Stimulated activated CD8-positive, alpha-beta memory T cell treated with anti-CD3 and anti-CD28 coated beads, Interleukin-15, amount 100 ng/mL, for 48 hours (primary cell): ENCODE measurements around the gene MYO9B.

Experiments used
- DNase-seq, 2 donors: peaks; one replicate each; pipeline ENCODE4 v3.0.0-alpha.2; 2020; ENCODE audit warnings: low read depth in 2 of 2

The MYO9B gene

DNA sequence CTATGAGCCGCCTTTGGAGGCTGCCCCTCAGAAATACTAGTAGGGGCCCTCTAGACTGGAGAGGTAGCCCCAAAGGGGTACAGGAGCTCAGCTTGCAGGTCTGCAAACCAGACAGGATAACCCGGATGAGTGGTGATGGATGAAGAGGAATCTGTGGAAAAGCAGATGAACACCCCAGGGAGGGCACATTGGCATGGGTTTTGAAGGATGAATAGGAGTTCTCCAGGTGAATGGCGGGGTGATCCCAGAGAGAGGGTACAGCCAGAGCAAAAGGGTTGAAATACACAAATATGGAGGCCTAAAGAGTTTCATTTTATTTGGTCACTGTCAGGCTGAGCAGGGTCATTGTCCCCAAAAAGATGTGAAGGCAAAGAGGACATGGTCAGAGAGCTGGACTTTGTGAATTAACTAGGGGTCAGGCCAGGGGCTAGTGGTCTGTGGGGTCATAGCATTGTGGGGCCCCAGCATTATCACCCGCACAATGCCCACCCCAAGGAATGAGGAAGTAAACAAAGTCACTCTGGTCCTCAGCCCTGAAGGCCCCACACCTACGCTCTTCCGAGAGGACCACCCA, 165.3 kb downstream of the MYO9B start:
- DNase-seq: no peak

DNA sequence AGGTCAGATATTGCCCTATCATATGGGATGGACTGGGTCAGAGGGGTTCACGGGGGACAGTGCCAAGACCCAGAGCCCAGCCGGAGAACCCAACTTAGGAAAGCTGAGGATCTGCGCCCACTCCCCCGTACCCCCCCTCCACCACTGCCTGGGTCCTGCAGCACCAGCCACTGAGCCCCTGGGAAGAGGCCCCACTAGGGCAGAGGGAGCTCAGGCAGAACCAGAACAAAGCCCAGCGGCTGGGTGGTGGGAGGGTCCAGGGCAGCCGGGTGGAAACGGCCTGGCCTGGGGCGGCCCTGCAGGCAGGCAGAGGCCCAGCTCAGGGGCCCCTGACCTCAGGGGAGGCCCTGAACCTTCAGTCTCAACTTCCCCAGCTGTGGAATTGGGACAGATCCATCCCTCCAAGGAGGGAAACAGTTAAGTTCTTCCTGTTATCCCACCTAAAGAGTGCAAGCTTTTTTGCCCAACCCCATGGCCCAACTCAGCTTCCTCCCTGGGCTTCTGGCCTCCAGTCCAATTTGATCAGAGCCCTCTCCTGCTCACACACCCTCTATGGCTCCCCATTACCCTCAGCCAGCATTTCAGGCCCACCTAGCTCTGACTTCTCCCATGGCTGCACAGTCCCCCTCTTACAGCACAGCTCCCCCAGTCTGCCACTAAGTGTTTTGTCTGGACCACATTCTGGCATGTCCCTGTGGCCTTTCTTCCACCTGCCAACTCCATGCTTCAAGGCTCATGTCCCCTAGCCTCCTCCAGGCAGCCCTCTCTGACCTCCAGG, 167.0 kb downstream of the MYO9B start:
- no peak for DNase-seq

DNA sequence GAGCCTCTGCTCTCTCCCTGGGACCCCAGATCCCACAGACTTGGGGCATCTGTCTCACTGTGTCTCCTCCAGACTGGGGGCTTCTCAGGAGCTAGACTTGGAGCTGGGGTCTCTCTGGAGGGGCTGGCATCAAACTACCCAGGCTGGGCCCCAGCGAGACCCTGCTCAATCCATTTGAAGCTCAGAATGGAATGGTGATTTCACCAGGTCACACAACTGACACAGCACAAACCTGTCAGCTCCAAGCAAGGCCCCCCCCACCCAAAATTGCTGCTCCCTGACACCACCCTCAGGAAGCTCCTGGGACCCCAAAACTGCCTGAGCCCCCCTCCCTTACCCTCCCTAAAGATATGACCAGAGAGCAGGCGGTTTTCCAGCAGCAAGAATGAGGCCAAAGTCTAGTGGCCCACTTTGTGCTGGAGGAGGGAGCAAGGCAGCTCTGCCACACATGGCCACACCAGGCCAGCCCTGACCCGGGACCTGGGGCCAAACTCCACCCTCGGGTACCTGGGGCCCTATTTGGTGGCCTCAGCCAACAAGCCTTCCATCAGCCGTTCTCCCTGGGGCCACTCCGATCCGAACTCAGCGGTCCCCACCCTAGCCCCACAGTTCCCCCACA, 167.7 kb downstream of the MYO9B start:
- DNase-seq: no peak

DNA sequence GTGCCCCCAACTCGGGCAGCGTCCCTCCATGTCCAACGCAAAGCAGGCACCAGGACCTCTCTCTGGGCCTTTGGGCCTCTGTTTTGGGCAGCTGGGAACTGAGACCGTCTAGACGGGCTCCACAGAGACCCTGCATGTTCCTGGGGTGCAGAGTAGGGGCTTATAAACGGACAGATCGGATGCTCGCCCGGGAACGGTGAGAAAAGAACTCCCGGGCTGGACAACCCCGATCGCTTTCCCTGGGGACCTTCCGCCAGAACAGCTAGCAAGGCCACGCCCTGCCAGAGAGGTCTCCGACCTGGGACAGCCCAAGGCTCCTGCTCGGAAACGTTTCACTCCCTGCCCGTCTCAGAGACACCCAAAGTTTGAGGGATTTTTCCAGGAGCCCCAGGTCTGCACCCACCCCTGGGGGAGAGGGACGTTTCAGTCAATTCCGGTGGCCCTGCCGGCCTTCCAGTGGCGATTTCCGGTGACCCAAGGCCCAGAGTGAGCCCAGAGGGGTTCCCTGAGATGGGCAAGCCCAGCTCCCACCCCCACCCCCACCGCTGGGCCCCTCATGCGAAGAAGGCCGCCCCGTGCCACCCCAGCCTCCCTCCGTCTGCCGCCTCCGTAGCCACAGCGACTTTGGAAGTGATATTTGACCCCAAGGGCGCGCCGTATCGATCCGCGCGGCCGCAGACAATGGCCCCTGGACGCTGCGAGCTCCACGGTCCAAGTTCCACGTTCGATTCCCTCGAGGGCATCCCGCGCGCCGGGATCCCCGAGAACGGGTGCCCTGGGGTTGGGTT, 168.4 kb downstream of the MYO9B start:
- DNase-seq: no peak

DNA sequence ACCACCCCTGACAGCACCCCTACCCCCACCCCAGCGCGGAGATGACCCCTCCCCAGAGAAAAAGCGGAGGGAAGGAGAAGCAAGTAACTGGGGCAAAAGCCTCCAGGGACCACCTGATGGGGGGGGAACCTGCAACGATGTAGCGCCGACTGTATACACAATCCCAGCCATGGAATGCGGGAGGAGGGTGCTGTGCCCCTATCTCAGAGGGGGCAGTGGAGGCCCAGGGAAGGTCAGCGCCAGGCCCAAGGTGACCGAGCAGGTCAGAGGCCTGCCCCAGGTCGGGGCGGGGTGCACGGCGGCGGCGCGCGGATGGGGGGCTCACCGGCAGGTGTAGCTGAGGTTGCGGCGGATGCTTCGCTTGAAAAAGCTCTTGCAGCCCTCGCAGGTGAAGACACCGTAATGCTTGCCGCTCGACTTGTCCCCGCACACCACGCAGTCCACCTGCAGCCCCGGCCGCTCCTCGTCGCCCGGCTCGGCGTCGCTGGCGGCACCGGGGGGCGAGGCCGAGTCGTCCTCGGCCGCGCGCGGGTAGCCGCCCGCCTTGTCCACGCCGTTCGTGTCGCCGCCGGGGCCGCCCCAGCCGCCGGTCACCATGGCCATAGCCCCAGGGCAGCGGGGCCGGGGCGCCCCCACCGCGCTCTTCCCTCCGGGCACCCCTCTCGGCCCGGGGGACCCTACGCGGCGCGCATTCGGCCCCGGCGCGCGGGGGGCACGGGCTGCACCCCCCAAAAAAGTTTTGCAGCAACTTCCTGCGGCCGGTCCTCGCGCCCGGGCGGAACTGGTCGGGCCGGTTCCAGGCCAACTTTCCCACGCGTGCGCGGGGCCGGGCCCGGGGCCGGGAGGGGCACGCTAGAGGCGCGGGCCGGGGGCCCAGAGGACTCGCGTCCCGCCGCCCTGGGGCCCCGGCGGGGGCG, 169.3 kb downstream of the MYO9B start:
- no peak for DNase-seq

DNA sequence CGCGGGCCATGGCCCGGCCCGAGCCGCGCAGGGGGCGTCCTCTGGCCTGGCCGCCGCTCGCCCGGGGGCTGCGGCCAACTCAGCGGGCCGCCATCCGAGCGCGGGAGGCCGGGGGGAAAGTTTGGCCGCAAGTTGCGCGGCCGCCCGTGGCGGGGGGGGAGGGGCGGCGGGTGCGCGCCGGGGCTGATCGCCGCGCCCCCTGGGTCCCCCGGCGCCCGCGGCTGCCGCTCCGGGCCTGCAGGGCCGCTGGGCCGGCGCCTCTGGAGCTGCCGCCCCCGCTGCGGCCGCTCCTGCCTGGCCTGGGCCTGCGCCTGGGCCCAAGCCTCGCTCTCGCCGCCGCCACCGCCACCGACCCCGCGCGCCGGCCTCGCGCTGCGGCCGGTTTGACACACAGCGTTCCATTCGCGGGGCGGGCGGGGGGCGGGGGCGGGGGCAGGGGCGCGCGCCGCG, 170.0 kb downstream of the MYO9B start, which contains the start of gene NR2F6:
Gene NR2F6 (minus strand): TSS at position 385 of the 450 bp plus-strand sequence. CDS start 699 bp downstream, outside the sequence.
- no peak for DNase-seq

DNA sequence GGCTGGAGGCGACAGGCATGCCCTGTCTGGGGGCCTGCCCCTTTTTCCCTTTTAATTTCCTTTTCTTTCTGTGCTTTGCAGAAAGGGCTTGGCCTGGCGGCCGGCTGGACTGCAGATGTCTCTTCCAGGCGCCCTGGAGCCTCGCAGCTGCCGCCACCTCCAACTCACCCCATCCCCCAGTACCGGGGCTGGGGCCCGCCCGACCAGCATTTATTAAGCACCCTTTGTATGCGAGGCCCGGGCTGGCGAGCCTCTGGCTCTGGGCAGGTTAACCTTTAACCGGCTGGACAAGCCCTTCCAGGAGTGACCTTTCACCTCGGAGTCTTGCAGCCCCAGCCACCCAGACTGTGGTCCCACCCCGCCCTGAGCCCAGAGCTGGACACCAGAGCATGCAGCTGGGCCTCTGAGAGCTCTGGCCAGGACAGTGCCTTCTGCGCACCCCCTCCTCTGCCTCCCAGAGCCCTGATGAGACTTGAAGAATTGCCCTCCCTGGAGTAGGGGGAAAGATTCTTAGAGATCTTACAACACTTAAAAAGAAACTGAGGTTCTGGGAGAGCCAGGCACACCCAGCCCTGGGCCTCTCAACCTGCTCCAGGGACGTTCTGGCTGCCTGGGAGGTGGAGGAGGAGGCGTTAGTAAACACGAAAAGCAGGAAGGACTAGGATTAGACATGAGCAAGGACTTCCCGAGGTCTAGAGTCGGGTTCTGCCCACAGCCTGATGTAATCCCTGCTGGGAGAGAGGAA, 171.3 kb downstream of the MYO9B start:
- DNase-seq: no peak

DNA sequence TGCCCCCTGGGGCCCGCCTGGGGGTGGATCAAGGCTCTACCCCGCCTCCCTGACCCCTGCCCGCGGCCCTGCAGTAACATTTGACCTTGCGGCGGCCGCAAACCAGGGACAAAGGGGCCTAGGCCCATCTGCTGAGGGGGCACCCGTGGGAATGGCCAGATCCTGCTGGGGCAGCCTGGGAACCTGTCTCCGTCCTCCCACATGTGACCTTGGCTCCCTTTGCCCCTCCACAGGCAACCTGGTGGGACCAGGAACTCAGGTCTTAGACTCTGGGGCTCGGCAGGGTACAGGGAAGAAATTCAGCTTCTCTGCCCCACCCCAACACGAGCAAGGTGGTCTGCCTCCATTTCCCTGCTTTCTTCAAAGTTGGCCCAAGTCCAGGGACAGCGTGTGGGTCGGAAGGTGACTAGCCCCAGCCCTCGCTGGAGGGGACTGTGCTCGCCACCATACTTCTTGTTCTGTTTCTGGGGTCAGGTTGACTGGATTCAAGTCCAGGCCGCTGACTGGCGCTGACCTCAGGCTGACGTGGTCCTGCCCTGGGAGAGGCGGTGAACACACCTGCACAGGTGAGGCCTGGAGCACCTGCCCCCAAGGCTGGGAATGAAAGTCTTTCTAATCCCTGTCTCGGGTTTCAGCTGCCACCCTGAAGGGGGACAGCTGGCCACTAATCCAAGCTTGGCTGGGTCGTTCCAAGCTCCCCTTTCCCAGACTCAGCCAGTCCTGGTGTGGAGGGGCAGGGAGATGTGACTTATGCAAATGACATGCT, 172.6 kb downstream of the MYO9B start:
- no peak for DNase-seq

DNA sequence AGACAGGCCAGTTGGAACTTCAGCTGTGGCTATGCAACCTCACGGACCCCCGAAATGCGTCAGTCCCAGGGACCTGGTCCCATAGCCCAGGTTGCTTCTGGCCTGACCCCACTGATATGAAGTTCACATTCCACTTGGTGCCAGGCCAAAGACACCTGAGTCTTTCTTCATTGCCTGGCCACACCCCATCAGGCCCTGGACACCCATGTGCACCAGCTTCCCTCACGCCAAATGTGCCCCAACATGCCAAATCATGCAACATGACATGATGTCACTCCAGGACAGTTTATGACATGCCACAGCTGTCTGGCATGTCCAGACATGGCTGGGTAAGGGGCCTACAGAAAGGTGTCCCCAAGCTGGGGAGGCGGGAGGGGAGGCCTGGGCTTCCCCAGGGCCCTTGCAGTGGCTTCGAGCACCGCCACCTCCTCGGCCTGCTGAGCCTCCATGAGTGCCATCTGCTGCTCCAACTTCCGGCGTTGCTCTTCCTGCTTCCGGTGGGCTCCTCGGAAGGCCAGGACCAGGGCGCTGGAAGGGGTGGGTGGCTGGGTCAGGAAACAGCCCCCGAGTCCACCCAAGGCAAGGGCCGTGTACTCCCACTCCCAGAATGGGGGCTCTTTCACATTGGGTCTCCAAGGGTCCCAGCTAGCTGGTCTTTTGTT, 174.4 kb downstream of the MYO9B start:
- DNase-seq: no peak

DNA sequence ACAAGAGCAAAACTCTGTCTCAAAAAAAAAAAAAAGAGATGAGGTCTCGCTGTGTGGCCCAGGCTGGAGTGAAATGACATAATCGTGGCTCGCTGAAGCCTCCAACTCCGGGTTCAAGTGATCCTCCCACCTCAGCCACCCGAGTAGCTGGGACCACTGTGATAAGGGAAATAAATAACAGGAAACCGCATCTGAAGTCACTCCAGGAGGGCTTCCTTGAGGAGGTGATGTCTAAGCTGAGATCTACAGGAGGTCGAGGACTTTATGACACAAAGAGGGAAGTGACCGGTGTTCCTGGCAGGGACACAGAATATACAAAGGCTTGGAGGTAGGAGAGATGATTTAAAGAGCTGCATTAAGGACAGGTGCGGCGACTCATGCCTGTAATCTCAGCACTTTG, 179.1 kb downstream of the MYO9B start:
- no peak for DNase-seq

DNA sequence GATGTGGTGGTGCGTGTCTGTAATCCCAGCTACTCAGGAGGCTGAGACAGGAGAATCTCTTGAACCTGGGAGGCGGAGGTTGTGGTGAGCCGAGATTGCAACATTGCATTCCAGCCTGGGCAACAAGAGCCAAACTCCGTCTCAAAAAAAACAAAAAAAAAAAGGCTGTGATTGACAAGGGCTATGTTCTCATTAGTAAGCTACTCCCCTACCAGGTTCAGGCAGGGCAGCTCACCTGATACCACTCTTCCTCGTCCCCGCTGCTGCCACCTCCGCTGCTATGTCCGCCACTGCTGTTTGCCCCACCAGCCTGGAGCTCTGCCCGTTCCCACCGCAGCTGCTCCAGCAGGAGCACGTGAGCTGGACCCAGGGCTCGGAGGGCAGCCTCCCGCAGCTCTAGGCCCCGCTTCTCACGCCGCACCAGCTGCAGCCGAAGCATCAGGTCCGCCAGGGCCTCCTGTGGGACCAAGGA, 179.6 kb downstream of the MYO9B start:
- DNase-seq: no peak

DNA sequence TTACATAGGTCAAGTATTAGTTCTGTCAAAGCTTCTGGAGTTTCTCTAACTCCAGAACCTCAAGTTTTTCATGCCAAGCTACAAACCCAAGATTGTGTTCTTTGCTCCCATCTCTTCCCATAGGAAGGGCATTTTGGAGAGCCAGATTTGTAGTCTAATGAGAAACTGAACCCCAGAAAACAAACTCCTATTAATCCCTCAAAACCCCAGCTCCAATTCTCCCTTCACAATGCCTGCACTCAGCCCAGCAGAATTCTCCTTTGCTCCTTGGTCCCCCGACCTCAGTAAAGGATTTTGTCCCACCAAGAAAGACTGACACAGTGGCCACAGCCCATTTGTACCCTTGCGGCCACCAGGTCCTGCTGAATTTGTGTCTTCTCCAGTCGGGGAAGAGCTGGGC, 180.6 kb downstream of the MYO9B start:
- DNase-seq: no peak

DNA sequence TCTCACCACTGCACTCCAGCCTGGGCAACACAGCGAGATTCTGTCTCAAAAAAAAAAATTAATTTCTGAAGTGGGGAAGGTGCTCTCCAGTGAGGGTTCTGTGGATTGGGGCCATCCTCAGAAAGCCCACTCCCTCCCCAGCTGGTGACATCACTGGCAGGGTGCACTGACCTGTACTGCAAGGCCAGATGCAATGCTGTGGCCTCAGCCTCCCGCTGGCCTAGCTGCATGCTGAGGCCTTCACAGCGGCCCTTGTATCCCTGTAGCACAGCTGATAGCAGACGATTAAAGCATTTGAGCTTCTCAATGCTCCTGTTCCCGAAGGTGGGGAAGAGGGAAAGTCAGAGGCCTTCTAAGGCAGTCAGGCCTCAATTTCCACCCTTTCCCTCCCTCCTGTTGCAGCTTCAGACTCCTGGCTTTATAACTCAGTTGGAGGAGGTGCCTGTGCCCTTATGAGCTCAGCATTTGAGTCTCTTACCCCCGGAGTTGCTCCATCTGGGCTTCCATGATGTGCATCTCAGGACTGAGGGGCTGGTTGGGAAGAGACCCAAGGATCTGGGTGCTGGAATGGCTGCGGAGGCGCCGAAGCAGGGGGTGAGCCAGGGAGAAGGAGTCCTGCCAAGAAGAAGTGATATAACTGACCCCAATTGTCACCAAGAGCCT, 183.7 kb downstream of the MYO9B start:
- DNase-seq: no peak

DNA sequence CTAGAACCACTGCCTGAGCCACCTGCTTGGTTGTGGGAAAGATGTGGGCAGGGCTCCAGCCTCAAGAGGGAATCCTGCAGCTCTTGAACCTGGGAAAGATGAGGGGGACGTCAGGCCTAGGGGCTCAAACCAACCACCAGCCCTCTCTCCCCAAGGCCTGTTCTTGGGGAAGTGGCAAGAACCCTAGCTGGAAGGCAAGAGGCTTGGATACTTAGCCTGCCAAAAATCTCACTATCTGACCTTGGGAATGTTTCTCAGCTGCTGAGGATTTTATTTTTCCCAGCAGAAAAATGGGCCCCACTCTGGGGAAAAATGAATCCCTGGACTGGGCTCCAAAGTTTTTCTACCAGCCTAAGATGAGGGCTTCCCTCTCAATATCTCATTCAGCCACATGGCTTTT, 184.4 kb downstream of the MYO9B start:
- no peak for DNase-seq

DNA sequence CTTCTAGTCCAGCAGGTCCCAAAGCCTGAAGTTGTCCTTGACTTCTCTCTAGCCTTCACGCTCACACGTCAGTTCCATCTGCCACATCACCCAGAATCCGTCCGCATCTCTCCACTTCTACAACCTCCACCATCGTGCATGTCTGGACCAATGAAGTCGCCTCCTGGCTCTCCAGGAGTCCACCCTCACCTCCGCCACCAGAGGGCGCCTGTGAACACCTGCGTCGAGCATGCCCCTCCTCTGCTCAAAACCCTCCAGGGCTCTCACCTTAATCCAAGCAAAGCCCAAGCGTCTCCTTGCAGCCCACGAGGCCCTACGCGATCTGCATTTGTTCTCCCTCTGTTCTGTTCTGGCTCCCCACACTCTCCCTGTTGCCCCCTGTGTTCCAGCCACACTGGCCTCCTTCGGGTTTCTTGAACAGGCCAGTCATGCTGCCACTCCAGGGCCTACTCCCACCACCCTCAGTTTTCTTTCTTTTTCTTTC, 185.3 kb downstream of the MYO9B start:
- peak; percentile 78 to 79 for DNase-seq

DNA sequence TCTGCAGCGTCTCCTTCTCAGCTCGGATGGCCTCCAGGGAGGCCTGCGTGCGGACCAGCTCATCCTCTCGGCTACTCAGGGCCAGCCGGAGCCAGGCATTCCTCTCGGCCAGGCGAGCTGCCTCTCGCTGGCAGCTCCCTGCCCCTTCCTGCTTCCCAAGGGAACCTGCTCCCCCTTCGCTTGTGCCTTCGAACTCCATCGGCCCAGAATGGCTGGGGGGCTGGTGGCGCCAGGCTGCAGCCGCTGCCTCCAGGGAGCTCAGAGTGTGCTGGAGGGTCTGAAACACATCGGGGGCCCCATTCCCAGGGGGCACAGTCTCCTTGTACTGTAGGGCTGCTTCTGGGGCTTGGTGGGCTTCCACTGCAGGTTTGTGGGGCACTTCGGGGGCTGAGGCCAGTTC, 187.0 kb downstream of the MYO9B start:
- no peak for DNase-seq
